ENCODE data around the gene SMYD4. TPM values are rescaled to one million over a fixed set of nuclear protein-coding genes. Genes with fewer than 3 reads are reported as not detected.

SMYD4 gene
- total RNA-seq, 1 donor from 2014 or later, result 17.8 TPM

DNA sequence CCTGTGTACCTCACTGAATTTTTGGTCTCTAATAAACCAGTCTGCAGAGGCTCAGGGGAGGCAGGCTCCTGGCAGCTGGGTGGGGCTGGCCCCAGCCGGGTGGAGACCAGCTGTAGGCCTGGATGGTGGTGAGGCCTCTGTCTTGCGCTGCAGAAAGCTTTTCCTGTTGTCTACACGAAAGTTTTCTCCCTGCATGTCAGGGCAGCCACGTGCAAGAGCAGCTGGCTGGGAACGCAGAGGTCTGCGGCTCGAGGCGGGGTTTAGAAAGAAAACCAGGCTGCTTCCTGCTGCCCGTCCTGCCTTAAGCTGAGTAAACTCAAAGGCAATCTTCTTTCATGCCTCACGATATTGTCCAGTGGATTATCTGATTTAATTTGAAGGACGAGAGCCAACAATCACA lies 65.4 kb downstream of the SMYD4 start:
- peak overlapping the region; percentile 82 for H3K27ac ChIP-seq
- peak overlapping the region; percentile 47 for H3K4me3 ChIP-seq
- no peaks in the 10 kb centered on the region for H3K36me3 ChIP-seq
- DNase-seq (peak; percentile 74), ATAC-seq (peak; percentile 69)
- peaks cover 31% of the 10 kb centered on the region for H3K4me1 ChIP-seq
- H3K27me3 ChIP-seq, result no peaks in the 10 kb centered on the region
- no peaks in the 10 kb centered on the region for H3K9me3 ChIP-seq
- intact Hi-C loops (cut with DNase I), result no loop called here
- no peak for TF ChIP-seq CTCF (IDR thresholded peaks at IDR 0.05)

- H3K36me3 ChIP-seq, result no peaks in the 10 kb centered on the region
- H3K4me3 ChIP-seq, result peak overlapping the region; percentile 47
- H3K4me1 ChIP-seq, result peaks cover 31% of the 10 kb centered on the region
- H3K27me3 ChIP-seq, result no peaks in the 10 kb centered on the region
- H3K27ac ChIP-seq, result peak overlapping the region; percentile 82
- peak; percentile 22 for ATAC-seq
- H3K9me3 ChIP-seq, result no peaks in the 10 kb centered on the region
- DNase-seq, result no peak
- TF ChIP-seq CTCF (IDR thresholded peaks at IDR 0.05), result no peak
- intact Hi-C loops (cut with DNase I), result no loop called here
Measured at GRCh38 chr17:1762901-1763898, 66.5 kb downstream of the SMYD4 start.

GRCh38 chr17:1762233-1762900 lies 67.3 kb downstream of the SMYD4 start:
- no peak for DNase-seq
- H3K27me3 ChIP-seq, result no peaks in the 10 kb centered on the region
- peak overlapping the region; percentile 47 for H3K4me3 ChIP-seq
- no peaks in the 10 kb centered on the region for H3K9me3 ChIP-seq
- no peaks in the 10 kb centered on the region for H3K36me3 ChIP-seq
- H3K4me1 ChIP-seq, result peaks cover 31% of the 10 kb centered on the region
- peak; percentile 24 for ATAC-seq
- peak overlapping the region; percentile 82 for H3K27ac ChIP-seq
- no peak for TF ChIP-seq CTCF (IDR thresholded peaks at IDR 0.05)
- intact Hi-C loops (cut with DNase I), result no loop called here

GRCh38 chr17:1759529-1759928 lies 70.2 kb downstream of the SMYD4 start:
- peaks cover 21% of the 10 kb centered on the region for H3K4me1 ChIP-seq
- peak overlapping the region; percentile 20 for H3K27ac ChIP-seq
- intact Hi-C loops (cut with DNase I), result no loop called here
- H3K9me3 ChIP-seq, result no peaks in the 10 kb centered on the region
- no peak overlapping the region for H3K4me3 ChIP-seq
- no peaks in the 10 kb centered on the region for H3K27me3 ChIP-seq
- no peak for DNase-seq
- H3K36me3 ChIP-seq, result no peaks in the 10 kb centered on the region
- no peak for ATAC-seq
- no peak for TF ChIP-seq CTCF (IDR thresholded peaks at IDR 0.05)

- DNase-seq (no peak), ATAC-seq (peak; percentile 42)
- Histone ChIP-seq H3K4me3 (no peak overlapping the region), H3K9me3 (no peaks in the 10 kb centered on the region), H3K4me1 (peaks cover 13% of the 10 kb centered on the region), H3K27ac (peak overlapping the region; percentile 20), H3K27me3 (no peaks in the 10 kb centered on the region), H3K36me3 (no peaks in the 10 kb centered on the region)
- intact Hi-C loops (cut with DNase I), result no loop called here
- TF ChIP-seq CTCF (IDR thresholded peaks at IDR 0.05), result no peak
Measured at GRCh38 chr17:1758807-1759206, 70.9 kb downstream of the SMYD4 start.

All from upper lobe of right lung (tissue), 1 donor.